GM23338 (cell line): Measurements from ENCODE around the gene AP4S1. TPM values are rescaled to one million over a fixed set of nuclear protein-coding genes. Genes with fewer than 3 reads are reported as not detected.

Experiments
- ATAC-seq: fragments of 200-7000 bp; cut with Tn5 transposase; 3 replicates; pipeline ENCODE4 v1.9.1; 2020
- DNase-seq: peaks from one replicate; pipeline ENCODE4 v3.0.0-alpha.2; 2015; ENCODE audit warnings: low spot score
- H2AFZ ChIP-seq: fragments of 200-600 bp; sonication (generic); 2 replicates; pipeline ENCODE4 v1.8.0; 2016; ENCODE audit warnings: antibody characterized with exemption, mild to moderate bottlenecking, moderate library complexity
- H3F3A ChIP-seq: fragments of 200-600 bp; sonication (generic); replicated peaks from 2 replicates; pipeline ENCODE4 v1.8.0; 2017; ENCODE audit warnings: antibody characterized with exemption, mixed run types, low read depth
- H3K27ac ChIP-seq: fragments of 200-600 bp; sonication (generic); 2 replicates; pipeline ENCODE4 v1.6.1; 2016; ENCODE audit warnings: low read depth
- H3K27me3 ChIP-seq: fragments of 200-600 bp; sonication (generic); 2 replicates; pipeline ENCODE4 v1.8.0; 2016; ENCODE audit warnings: mild to moderate bottlenecking, mixed run types, moderate library complexity; ENCODE audit not compliant: insufficient read depth
- H3K36me3 ChIP-seq: fragments of 200-600 bp; sonication (generic); 2 replicates; pipeline ENCODE4 v1.8.0; 2016; ENCODE audit warnings: mild to moderate bottlenecking; ENCODE audit not compliant: insufficient read depth
- H3K4me1 ChIP-seq: fragments of 200-600 bp; sonication (generic); 2 replicates; pipeline ENCODE4 v1.8.0; 2016; ENCODE audit warnings: mild to moderate bottlenecking, moderate library complexity; ENCODE audit not compliant: insufficient read depth
- H3K4me2 ChIP-seq: fragments of 200-600 bp; sonication (generic); 2 replicates; pipeline ENCODE4 v1.7.1; 2017; ENCODE audit warnings: mixed run types
- H3K4me3 ChIP-seq: fragments of 200-600 bp; sonication (generic); 2 replicates; pipeline ENCODE4 v1.6.1; 2016; ENCODE audit warnings: mixed run types
- H3K79me2 ChIP-seq: fragments of 200-600 bp; sonication (generic); replicated peaks from 2 replicates; pipeline ENCODE4 v1.8.0; 2017; ENCODE audit warnings: mild to moderate bottlenecking; ENCODE audit not compliant: insufficient read depth
- H3K9me2 ChIP-seq: fragments of 200-600 bp; sonication (generic); 2 replicates; pipeline ENCODE4 v1.8.0; 2017; ENCODE audit not compliant: insufficient read depth
- H4K20me1 ChIP-seq: fragments of 200-600 bp; sonication (generic); replicated peaks from 2 replicates; pipeline ENCODE4 v1.8.0; 2017; ENCODE audit warnings: mild to moderate bottlenecking; ENCODE audit not compliant: insufficient read depth
- H3K27ac Mint-ChIP-seq: 2 replicates; pipeline ENCODE4 v1.8.0; 2020; ENCODE audit warnings: inconsistent platforms, mild to moderate bottlenecking, moderate library complexity, mixed read lengths
- H3K27me3 Mint-ChIP-seq: 3 replicates; pipeline ENCODE4 v1.8.0; 2022; ENCODE audit warnings: low read depth, mild to moderate bottlenecking, moderate library complexity, mixed read lengths, inconsistent platforms; ENCODE audit not compliant: insufficient read depth, poor library complexity
- H3K36me3 Mint-ChIP-seq: 3 replicates; pipeline ENCODE4 v1.8.0; 2021; ENCODE audit warnings: low read depth, mild to moderate bottlenecking, inconsistent platforms, moderate library complexity, mixed read lengths
- H3K4me1 Mint-ChIP-seq: 3 replicates; pipeline ENCODE4 v1.8.0; 2020; ENCODE audit warnings: mild to moderate bottlenecking, inconsistent platforms, mixed read lengths
- H3K4me3 Mint-ChIP-seq: 3 replicates; pipeline ENCODE4 v1.8.0; 2021; ENCODE audit warnings: moderate library complexity, mild to moderate bottlenecking, inconsistent platforms, mixed read lengths
- H3K9me3 Mint-ChIP-seq: 3 replicates; pipeline ENCODE4 v1.8.0; 2020; ENCODE audit warnings: moderate library complexity, mild to moderate bottlenecking, inconsistent platforms, mixed read lengths
- ETS1 ChIP-seq: IDR thresholded peaks from 2 replicates; pipeline ENCODE4 v1.6.1; 2016; ENCODE audit warnings: antibody characterized with exemption
- EZH2 ChIP-seq: fragments of 200-600 bp; sonication (generic); IDR thresholded peaks from one replicate; pipeline ENCODE4 v1.8.0; 2017; ENCODE audit warnings: antibody characterized with exemption, mild to moderate bottlenecking, low read depth; ENCODE audit not compliant: unreplicated experiment
- POLR2AphosphoS5 ChIP-seq: IDR thresholded peaks from 2 replicates; pipeline ENCODE4 v1.6.1; 2016; ENCODE audit warnings: antibody characterized with exemption, low read depth
- REST ChIP-seq: IDR thresholded peaks from one replicate; pipeline ENCODE4 v1.6.1; 2018; ENCODE audit warnings: antibody characterized with exemption; ENCODE audit not compliant: unreplicated experiment
- STAT1 ChIP-seq: IDR thresholded peaks from one replicate; pipeline ENCODE4 v1.6.1; 2016; ENCODE audit warnings: antibody characterized with exemption; ENCODE audit not compliant: unreplicated experiment
- ZNF114 ChIP-seq: fragments of 250-450 bp; sonication (Bioruptor Pico); IDR thresholded peaks from 2 replicates; pipeline ENCODE4 v1.5.0; 2020; ENCODE audit warnings: mild to moderate bottlenecking, moderate library complexity
- ZNF331 ChIP-seq: fragments of 250-450 bp; sonication (Bioruptor Pico); IDR thresholded peaks from 2 replicates; pipeline ENCODE4 v1.5.0; 2020; ENCODE audit warnings: low read depth, mild to moderate bottlenecking, moderate library complexity
- ZNF462 ChIP-seq: fragments of 250-450 bp; sonication (Bioruptor Pico); IDR thresholded peaks from 2 replicates; pipeline ENCODE4 v1.5.0; 2020; ENCODE audit warnings: mild to moderate bottlenecking, moderate library complexity
- long read RNA-seq: library from polyadenylated mRNA; unstranded; transcript quantifications from one replicate; pipeline ENCODE4 v2.0.0, GENCODE V29; 2020; ENCODE audit not compliant: unreplicated experiment
- polyA plus RNA-seq: library from polyadenylated mRNA; unstranded; fragments of >200 nt; fragmentation: Nextera tagmentation; extraction: Ambion mirVana; gene quantifications from 2 replicates; pipeline ENCODE4 v1.2.1, GENCODE V29; 2016
- total RNA-seq: library from RNA; depleted of rRNA; stranded (reverse); fragments of >200 nt; shearing (Covaris generic); gene quantifications from 2 replicates; pipeline ENCODE4 v1.2.3, GENCODE V29; 2014; rRNA removed

Gene AP4S1
- total RNA-seq (13.4 and 25.9 TPM in 2 replicates), polyA plus RNA-seq (13.3 and 15.7 TPM in 2 replicates)
- long read RNA-seq = 0 reads

GRCh38 chr14:31025367-31026076, at the start of gene AP4S1:
AP4S1 (plus strand) TSS chr14:31025649; CDS start chr14:31066197, 40,548 bp downstream.
- H3K27me3 Mint-ChIP-seq = peaks cover 2% of the 10 kb centered on the region
- peak within 1 kb of the TSS; percentile 86 for H3K4me3 Mint-ChIP-seq
- ATAC-seq (peak; percentile 53), DNase-seq (peak; percentile 71)
- Histone ChIP-seq H4K20me1 (peaks cover 31% of the 10 kb centered on the region), H3K4me2 (peak within 1 kb of the TSS; percentile 91), H3K36me3 (no peaks in the 10 kb centered on the region), H3K4me3 (peak within 1 kb of the TSS; percentile 72), H3F3A (peaks cover 11% of the 10 kb centered on the region), H3K27me3 (no peaks in the 10 kb centered on the region), H3K4me1 (peaks cover 20% of the 10 kb centered on the region), H3K27ac (peak within 1 kb of the TSS; percentile 98), H2AFZ (peak within 1 kb of the TSS; percentile 38; the same call in 1 of the 2 replicates), H3K9me2 (no peaks in the 10 kb centered on the region), H3K79me2 (peaks cover 78% of the 10 kb centered on the region)
- H3K4me1 Mint-ChIP-seq = peaks cover 33% of the 10 kb centered on the region
- H3K9me3 Mint-ChIP-seq = no peaks in the 10 kb centered on the region; the same call in 2 of the 3 replicates
- TF ChIP-seq POLR2AphosphoS5 = peak; percentile 23; the same call in 1 of the 2 replicates
- TF ChIP-seq STAT1 = no peak
- TF ChIP-seq ZNF114 (CRISPR knock-in tag) = no peak
- TF ChIP-seq EZH2 = no peak
- no peak for TF ChIP-seq ETS1
- no peak for TF ChIP-seq ZNF462 (CRISPR knock-in tag)
- TF ChIP-seq ZNF331 (CRISPR knock-in tag) = no peak
- TF ChIP-seq REST = no peak
- H3K36me3 Mint-ChIP-seq = peaks cover 10% of the 10 kb centered on the region
- peak within 1 kb of the TSS; percentile 79 for H3K27ac Mint-ChIP-seq
